Stimulated activated CD4-positive, alpha-beta T cell treated with anti-CD3 and anti-CD28 coated beads, Interleukin-15, amount 100 ng/mL, for 48 hours (primary cell): ENCODE data around the gene CYP11A1.

ENCODE experiments used
- DNase-seq, 2 donors: peaks; one replicate each; pipeline ENCODE4 v3.0.0-alpha.2; 2020; ENCODE audit warnings: low read depth in 2 of 2

CYP11A1 gene

DNA sequence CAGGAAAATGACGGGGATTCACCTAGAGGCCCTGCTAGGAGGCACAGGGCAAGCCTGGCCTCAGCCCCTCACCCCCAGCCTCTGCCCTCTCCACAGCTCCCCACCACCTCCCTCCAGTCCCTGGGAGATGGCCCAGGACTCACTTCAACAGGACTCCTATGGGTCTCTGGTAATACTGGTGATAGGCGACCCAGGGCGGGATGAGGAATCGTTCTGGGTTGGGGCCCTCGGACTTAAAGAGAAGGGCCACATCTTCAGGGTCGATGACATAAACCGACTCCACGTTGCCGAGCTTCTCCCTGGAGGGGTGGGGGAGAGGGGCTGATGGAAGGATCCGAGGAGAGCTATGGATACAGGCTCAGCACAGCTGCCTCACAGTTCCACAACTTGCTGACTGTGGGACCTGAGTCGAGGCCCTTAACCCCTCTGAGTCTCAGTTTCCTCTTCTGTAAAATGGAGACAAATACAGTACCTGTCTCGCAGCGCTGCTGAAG lies 19.6 kb downstream of the CYP11A1 start:
- no peak for DNase-seq

GRCh38 chr15:74345051-74345450 lies 22.4 kb downstream of the CYP11A1 start:
- DNase-seq: no peak

DNA sequence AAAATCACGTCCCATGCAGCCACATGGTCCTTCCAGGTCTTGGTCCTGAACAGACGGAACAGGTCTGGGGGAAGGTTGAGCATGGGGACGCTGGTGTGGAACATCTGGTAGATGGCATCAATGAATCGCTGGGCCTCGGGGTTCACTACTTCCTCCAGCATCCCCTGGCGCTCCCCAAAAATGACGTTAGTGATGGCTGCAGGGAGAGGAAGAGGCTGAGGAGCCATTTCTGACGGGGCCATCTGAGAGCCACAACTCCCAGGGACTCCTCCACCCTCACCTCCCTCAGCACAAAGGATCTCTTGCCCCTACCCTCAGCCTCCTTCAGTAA lies 23.7 kb downstream of the CYP11A1 start:
- no peak for DNase-seq

DNA sequence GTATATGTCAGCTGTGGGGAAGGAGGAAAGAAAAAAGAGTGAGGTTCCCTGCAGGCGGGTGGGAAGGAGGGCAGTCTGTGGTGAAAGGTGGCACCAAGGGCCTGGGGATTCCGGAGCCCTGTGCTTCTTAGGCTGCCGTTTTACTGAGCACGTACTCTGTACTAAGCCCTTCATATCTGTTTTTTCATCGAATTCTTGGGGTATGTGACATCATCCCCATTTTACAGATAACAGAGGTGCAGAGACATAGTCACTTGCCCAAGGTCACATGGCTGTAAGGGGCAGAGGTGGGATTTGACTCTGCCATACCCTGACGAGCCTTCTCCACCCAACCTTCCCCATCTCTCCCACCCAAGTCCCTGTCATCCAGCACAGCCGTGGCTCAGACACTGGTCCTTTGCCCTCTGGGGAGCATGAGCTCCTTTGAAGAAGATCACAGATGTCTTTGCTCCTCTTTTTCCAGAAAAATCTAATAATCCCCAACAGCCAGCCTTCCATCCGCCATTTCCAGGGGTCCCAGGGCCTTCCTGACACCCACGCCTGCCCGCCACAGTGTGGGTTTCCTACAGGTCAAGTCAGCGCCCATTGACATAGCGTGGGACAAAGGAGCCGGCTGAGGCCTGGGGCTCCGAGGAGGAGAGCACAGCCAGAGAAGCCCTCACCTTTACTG lies 24.2 kb downstream of the CYP11A1 start:
- no peak for DNase-seq

- DNase-seq: no peak
Observed at GRCh38 chr15:74340150-74340549, 27.3 kb downstream of the CYP11A1 start.

GRCh38 chr15:74339371-74339770 lies 28.1 kb downstream of the CYP11A1 start:
- DNase-seq: no peak

GRCh38 chr15:74338676-74339075 lies 28.8 kb downstream of the CYP11A1 start:
- DNase-seq: no peak

DNA sequence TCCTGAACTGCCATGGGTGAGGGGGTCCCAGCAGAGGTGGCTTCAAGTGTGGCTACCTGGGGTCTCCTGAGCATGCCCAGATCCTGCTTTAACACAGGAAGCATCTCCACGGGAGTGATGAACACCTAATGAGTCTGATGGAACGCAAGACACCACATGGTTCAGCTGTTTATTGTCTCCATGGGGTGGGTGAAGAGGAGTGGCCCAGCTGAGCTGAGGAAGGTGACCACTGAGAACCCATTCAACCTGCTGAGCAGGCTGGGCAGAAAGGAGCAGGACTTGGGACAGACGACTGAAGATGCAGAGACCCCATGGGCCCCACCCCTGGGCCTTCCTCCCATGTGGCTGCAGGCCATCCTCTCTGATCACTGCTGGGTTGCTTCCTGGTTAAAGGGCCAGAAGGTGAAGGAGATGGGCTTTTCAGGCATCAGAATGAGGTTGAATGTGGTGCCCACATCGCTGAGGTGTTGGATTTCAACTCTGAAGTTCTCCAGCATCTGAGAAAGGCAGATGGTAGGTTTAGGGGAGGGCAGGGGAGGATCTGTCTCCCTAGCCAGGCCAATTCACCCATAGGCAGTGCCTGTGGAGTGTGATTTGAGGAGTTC lies 29.7 kb downstream of the CYP11A1 start:
- no peak for DNase-seq

DNA sequence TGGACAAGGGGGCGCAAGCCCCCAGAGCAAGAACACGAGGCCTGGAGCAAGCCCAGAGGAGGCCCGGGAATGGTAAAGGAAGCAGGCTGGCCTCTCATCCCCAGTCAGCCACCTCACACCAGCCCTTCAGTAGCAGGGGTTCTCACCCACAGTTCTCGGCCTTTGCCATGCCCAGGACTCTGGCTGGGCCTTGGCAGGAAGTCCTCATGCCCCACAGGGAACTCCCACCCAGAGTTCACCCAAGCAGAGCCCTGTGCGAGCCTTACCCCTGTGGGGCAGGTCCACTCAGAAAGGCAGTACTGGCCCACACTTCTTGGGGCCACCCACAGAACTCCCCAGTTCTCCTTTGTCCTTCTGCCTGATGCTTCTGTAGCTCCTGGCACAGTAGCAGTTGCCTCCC lies 30.3 kb downstream of the CYP11A1 start:
- DNase-seq: no peak

DNA sequence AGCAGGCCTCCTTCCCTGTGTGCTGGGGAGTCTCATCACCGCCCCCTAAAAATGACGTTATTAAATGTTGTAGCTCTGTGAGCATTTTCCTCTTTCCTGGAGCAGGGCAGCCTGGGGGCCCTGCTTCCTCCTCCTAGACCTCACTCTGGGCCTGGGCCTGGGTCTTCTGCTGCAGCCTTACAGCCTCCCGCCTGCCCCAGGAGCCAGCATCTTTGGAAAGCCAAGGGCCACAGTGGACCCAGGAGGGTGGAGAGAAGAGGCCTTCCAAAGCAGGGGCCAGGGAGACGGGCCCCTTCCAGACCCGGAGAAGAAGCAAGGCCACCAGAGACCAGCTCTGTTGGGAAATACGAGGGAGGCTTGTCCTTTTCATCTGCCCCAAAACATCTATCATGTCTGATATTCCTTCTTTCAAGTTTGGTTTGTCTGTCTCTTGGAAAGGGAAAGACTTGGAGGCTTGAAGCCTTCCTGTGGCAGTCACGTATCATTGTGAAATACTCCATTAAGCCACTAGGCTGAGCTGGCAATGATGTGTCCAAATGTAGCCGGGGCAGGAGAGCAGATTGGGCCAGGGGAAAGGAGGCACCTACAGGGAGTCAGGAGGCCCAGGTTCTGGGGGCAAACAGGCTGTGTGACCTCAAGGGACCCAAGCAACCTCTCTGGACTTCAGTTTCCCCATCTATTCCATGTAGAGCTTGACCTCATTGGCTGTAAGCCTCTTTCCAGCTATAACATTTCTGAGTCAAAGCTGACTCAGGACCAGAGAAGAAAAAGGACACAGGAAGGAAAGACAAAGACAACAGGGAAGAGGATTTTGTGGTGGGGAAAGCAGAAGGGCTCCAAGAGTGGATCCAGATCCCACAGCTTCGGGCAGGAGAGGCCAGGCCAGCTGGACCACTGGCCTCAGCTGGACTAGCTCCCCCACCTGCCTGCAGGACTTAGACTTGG lies 31.1 kb downstream of the CYP11A1 start:
- no peak for DNase-seq

DNA sequence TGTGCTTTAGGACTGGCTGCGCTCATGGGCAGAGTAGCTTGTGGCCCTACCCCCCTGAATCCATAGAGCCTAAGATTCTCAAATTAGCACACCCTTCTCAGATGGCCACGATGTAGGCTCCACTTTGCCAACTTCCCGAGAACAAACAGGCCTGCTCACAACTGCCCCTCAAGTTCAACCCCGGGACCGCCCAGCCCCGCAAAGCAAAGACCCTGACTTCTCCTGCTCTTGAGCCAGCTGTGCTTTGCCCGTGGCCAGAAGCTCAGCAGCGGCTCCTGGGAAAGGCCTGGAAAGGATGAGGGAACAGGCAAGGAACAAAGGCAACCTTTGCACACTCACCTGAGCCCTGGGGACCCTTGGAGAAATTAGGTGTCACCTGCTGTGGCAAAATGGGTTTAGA lies 32.0 kb downstream of the CYP11A1 start:
- no peak for DNase-seq

- DNase-seq: no peak
Observed at GRCh38 chr15:74334127-74334526, 33.3 kb downstream of the CYP11A1 start.

DNA sequence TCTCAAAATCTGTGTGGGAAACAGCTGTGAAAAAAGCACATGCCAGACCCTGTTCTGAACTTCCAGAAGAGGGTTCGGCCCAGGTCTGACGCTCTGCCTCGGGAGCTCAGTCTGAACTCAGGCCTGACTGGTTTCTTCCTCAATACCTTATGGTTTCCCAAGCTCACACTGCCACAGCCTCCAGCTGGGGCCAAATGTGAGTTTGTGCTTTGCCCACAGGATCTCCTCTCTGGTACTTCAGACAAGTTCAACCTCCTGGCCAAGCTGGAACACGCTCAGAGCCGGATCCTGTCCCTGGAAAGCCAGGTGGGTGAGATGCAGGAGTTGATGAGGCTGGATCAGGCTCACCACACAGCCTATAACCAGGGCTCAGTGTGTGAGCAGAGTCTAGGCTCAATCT lies 33.8 kb downstream of the CYP11A1 start:
- DNase-seq: no peak

DNA sequence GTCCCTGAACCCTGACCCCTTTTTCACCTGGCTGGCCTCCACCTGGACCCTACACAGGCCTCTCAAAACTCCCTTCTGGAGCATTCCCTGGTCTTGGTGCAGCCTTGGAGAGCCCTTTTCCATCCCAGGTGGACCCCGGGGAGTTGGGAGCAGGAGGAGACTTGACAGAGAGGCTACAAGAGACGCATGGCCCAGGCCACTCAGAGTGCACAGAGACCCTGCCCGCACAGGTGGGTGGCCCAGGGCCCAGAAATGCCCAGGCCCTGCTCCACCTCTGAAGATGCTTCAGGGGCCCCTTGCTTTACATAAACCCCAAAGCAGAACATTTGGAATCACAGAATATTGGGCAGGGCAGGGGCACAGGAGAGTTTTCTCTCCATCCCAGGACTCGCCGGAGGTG lies 34.4 kb downstream of the CYP11A1 start:
- DNase-seq: no peak

DNA sequence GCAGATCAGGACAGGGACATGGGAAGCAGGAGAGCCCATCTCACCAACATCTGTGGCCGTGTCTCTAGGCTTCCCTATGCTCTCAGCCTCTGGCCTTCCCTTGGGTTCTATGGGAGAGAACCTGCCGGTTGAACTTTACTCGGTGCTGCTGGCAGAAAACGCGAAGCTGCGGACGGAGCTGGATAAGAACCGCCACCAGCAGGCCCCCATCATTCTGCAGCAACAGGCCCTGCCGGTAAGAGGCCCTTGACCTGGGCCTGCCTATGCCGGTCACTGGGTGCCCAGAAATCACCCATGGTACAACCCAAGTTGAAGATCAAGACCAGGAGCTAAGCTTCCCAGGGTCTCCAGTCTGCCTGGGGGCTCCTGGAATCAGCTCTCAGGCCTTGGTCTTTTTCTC lies 34.8 kb downstream of the CYP11A1 start:
- no peak for DNase-seq

- no peak for DNase-seq
Observed at GRCh38 chr15:74332011-74332410, 35.4 kb downstream of the CYP11A1 start.

- DNase-seq: no peak
Observed at GRCh38 chr15:74330861-74331408, 36.5 kb downstream of the CYP11A1 start.

- no peak for DNase-seq
Observed at GRCh38 chr15:74328331-74329056, 39.0 kb downstream of the CYP11A1 start.

DNA sequence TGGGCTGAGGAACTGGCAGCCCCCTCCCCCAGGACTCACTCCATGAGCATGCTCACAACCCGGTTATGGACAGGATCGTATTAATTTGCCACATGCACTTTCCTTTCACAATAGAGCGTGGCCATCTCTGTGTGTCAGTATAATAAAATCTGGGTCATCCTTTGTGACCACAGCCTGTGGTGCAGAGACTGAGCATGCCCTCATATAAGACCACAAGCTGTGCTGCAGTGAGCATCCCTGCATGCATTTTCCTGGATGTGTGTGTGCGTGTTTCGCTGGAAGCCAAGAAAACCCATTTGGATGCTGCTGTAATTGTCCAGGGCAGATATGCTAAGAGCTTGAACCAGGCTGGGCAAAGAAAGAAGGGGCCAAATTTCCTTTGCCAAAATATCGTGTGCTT lies 39.7 kb downstream of the CYP11A1 start:
- DNase-seq: no peak

- no peak for DNase-seq
Observed at GRCh38 chr15:74326746-74327145, 40.7 kb downstream of the CYP11A1 start.

GRCh38 chr15:74324714-74325113 lies 42.7 kb downstream of the CYP11A1 start:
- no peak for DNase-seq
